Measurements from ENCODE around the gene IL22RA2. TPM values are rescaled to one million over a fixed set of nuclear protein-coding genes. Genes with fewer than 3 reads are reported as not detected.

IL22RA2 gene
- total and polyA plus RNA-seq, 2 experiments from 2014 or later, result not detected

DNA sequence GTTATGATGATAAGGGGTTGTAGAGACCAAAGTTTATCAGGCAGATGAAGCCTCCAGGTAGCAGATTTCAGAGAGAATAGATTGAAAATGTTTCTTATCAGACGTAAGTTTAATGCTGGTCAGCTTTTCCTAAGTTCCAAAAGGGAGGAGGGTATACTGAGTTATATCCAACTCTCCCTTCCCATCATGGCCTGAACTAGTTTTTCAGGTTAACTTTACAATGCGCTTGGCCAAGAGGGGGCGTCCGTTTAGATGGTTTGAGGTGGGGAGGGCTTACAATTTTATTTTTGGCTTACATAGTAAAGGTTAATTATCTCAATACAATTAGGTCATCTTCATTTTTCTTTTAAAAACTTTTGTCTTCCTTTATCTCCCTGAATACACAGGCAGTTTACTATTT lies 19.4 kb upstream of the IL22RA2 start:
- H3K9me2 ChIP-seq (ENCODE audit: insufficient read depth), result no peaks in the 10 kb centered on the region
- no peak overlapping the region for H2AFZ ChIP-seq
- no peak overlapping the region for H3K9ac ChIP-seq
- DNase-seq, result no peak
- H3K4me1 ChIP-seq (ENCODE audit: insufficient read depth), result no peaks in the 10 kb centered on the region
- no peak overlapping the region for H3K4me3 ChIP-seq
- H3K36me3 ChIP-seq (ENCODE audit: low read depth), result peaks cover 8% of the 10 kb centered on the region
- no peaks in the 10 kb centered on the region for H3K27me3 ChIP-seq (replicated peaks; ENCODE audit: insufficient read depth)
- TF ChIP-seq EZH2phosphoT487 (IDR thresholded peaks at IDR 0.05; ENCODE audit: insufficient read depth, low read depth), result no peak
- TF ChIP-seq EZH2 (IDR thresholded peaks at IDR 0.05; ENCODE audit: insufficient read depth, poor library complexity, severe bottlenecking), result no peak
- in situ Hi-C loops (cut with MboI), result no loop called here
- no peaks in the 10 kb centered on the region for H3F3A ChIP-seq (ENCODE audit: insufficient read depth)
- H3K27ac ChIP-seq, result no peak overlapping the region
- H3K4me2 ChIP-seq (ENCODE audit: unreplicated experiment), result no peak overlapping the region
- 58 to 61% methylated on average over 4 of the region's 4 CpGs for WGBS, 2 experiments (ENCODE audit: low coverage in 1 of 2, low lambda C conversion rate in 2 of 2, missing lambda C conversion rate in 2 of 2)
- H4K20me1 ChIP-seq (ENCODE audit: insufficient read depth), result no peaks in the 10 kb centered on the region
- peaks cover 3% of the 10 kb centered on the region for H3K9me3 ChIP-seq (ENCODE audit: low read depth)
- H3K79me2 ChIP-seq (ENCODE audit: insufficient read depth), result no peaks in the 10 kb centered on the region

DNA sequence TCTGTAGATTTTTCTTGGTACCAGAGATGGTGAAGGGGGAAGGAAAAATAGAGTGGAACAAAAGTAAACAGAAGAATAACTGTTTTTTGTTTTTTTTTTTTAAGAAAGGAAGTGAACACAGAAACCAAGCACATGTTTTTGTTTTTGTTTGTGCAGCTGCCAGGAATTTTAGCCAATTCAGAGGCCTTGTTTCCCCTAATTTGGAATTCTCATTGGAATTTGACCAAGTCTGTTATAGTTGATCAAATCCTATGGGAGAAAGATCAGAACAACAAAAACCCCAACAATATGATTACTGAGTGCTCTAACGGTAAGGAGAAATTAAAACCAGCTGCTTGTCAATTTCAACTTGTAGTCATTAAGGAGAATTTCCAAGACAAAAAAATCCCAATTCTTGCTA lies 18.2 kb upstream of the IL22RA2 start:
- no peak for TF ChIP-seq EZH2 (IDR thresholded peaks at IDR 0.05; ENCODE audit: insufficient read depth, poor library complexity, severe bottlenecking)
- TF ChIP-seq EZH2phosphoT487 (IDR thresholded peaks at IDR 0.05; ENCODE audit: insufficient read depth, low read depth), result no peak
- Histone ChIP-seq H3K4me3 (no peak overlapping the region), H3K4me1 (ENCODE audit: insufficient read depth) (no peaks in the 10 kb centered on the region), H3K9me3 (ENCODE audit: low read depth) (peaks cover 3% of the 10 kb centered on the region), H3K9me2 (ENCODE audit: insufficient read depth) (no peaks in the 10 kb centered on the region), H3K27ac (no peak overlapping the region), H3K9ac (no peak overlapping the region), H3K79me2 (ENCODE audit: insufficient read depth) (no peaks in the 10 kb centered on the region), H3F3A (ENCODE audit: insufficient read depth) (no peaks in the 10 kb centered on the region), H2AFZ (no peak overlapping the region), H3K4me2 (ENCODE audit: unreplicated experiment) (no peak overlapping the region), H3K27me3 (replicated peaks; ENCODE audit: insufficient read depth) (no peaks in the 10 kb centered on the region), H3K36me3 (ENCODE audit: low read depth) (no peaks in the 10 kb centered on the region), H4K20me1 (ENCODE audit: insufficient read depth) (no peaks in the 10 kb centered on the region)
- no peak for DNase-seq
- in situ Hi-C loops (cut with MboI), result no loop called here
- 5 to 10% methylated on average over 1 of the region's 1 CpG for WGBS, 2 experiments (ENCODE audit: low coverage in 1 of 2, low lambda C conversion rate in 2 of 2, missing lambda C conversion rate in 2 of 2)

DNA sequence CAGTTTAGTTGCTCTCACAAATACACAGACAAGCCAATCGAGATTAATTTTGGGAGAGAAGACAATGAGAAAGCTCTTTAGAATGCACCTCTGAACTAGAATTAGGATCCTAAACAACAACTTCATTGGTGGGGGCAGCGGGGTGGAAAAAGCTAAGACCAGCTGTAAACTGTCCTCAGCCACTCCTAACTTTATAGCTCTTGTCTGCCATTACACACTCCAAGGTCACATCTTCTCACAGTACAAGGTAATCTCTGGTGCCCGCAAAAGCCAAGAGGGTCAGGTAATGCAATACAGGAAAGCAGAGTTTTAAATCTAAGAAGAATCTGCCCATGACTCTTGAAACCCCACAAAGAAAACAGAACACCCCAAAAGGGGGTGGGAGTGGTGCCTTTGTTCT lies 17.8 kb upstream of the IL22RA2 start:
- H3K4me3 ChIP-seq, result no peak overlapping the region
- no peaks in the 10 kb centered on the region for H4K20me1 ChIP-seq (ENCODE audit: insufficient read depth)
- no peak for DNase-seq
- no peak for TF ChIP-seq EZH2 (IDR thresholded peaks at IDR 0.05; ENCODE audit: insufficient read depth, poor library complexity, severe bottlenecking)
- TF ChIP-seq EZH2phosphoT487 (IDR thresholded peaks at IDR 0.05; ENCODE audit: insufficient read depth, low read depth), result no peak
- in situ Hi-C loops (cut with MboI), result no loop called here
- no peaks in the 10 kb centered on the region for H3K4me1 ChIP-seq (ENCODE audit: insufficient read depth)
- no peaks in the 10 kb centered on the region for H3K27me3 ChIP-seq (replicated peaks; ENCODE audit: insufficient read depth)
- H3K9me3 ChIP-seq (ENCODE audit: low read depth), result peaks cover 3% of the 10 kb centered on the region
- H3K27ac ChIP-seq, result no peak overlapping the region
- H3K9ac ChIP-seq, result no peak overlapping the region
- H3K9me2 ChIP-seq (ENCODE audit: insufficient read depth), result no peaks in the 10 kb centered on the region
- H3K36me3 ChIP-seq (ENCODE audit: low read depth), result no peaks in the 10 kb centered on the region
- no peak overlapping the region for H2AFZ ChIP-seq
- 48 to 61% methylated on average over 3 of the region's 3 CpGs for WGBS, 2 experiments (ENCODE audit: low coverage in 1 of 2, low lambda C conversion rate in 2 of 2, missing lambda C conversion rate in 2 of 2)
- H3K79me2 ChIP-seq (ENCODE audit: insufficient read depth), result no peaks in the 10 kb centered on the region
- no peaks in the 10 kb centered on the region for H3F3A ChIP-seq (ENCODE audit: insufficient read depth)
- no peak overlapping the region for H3K4me2 ChIP-seq (ENCODE audit: unreplicated experiment)

DNA sequence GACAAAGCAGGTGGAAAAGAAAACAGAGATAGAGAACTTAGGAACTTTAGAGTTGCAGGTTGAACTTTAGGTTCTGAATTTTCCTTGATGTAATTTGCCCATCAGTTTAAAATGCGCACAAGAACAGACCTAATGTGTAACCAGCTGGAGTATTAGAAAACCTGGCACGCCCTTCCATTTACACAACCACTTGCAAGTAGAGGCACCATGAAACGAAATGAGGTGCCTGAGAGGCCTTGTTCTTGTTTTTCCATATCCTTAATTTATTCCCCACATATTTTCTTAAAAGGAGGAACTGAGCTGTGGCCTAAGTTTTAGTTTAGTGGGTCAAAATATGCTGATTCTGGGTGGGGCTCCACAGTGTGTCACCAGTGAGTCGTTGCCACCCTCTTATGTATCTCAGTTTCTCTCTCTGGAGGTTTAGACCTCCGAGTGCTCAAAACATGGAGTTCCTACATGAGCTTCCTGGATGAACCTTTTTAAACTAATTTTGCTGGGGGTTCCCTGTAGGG lies 17.2 kb upstream of the IL22RA2 start:
- H3K4me3 ChIP-seq, result no peak overlapping the region
- H3K9me3 ChIP-seq (ENCODE audit: low read depth), result peaks cover 3% of the 10 kb centered on the region
- H3K27ac ChIP-seq, result no peak overlapping the region
- H3K36me3 ChIP-seq (ENCODE audit: low read depth), result no peaks in the 10 kb centered on the region
- in situ Hi-C loops (cut with MboI), result no loop called here
- H4K20me1 ChIP-seq (ENCODE audit: insufficient read depth), result no peaks in the 10 kb centered on the region
- no peaks in the 10 kb centered on the region for H3K4me1 ChIP-seq (ENCODE audit: insufficient read depth)
- no peaks in the 10 kb centered on the region for H3K79me2 ChIP-seq (ENCODE audit: insufficient read depth)
- H3K9ac ChIP-seq, result no peak overlapping the region
- no peak for DNase-seq
- H3K4me2 ChIP-seq (ENCODE audit: unreplicated experiment), result no peak overlapping the region
- H3K27me3 ChIP-seq (replicated peaks; ENCODE audit: insufficient read depth), result no peaks in the 10 kb centered on the region
- no peaks in the 10 kb centered on the region for H3F3A ChIP-seq (ENCODE audit: insufficient read depth)
- TF ChIP-seq EZH2 (IDR thresholded peaks at IDR 0.05; ENCODE audit: insufficient read depth, poor library complexity, severe bottlenecking), result no peak
- TF ChIP-seq EZH2phosphoT487 (IDR thresholded peaks at IDR 0.05; ENCODE audit: insufficient read depth, low read depth), result no peak
- no peak overlapping the region for H2AFZ ChIP-seq
- 51 to 54% methylated on average over 5 of the region's 5 CpGs for WGBS, 2 experiments (ENCODE audit: low coverage in 1 of 2, low lambda C conversion rate in 2 of 2, missing lambda C conversion rate in 2 of 2)
- H3K9me2 ChIP-seq (ENCODE audit: insufficient read depth), result no peaks in the 10 kb centered on the region

DNA sequence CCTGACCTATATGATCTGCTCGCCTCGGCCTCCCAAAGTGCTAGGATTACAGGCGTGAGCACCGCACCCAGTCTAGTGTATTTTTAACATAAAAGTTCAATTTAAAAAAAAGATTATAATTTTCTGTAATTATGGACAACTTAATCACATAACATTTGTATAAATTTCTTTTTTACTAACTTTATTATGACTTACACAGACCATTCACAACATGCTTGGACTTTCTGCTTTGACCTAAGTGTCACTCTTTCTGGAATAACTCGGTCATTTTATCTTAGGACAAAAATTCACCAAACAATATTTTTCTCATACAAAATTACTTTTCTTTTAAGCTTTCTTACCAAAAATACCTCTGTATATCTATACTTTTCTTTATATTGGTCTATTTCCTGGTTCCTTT lies 15.4 kb upstream of the IL22RA2 start:
- Histone ChIP-seq H3K27me3 (replicated peaks; ENCODE audit: insufficient read depth) (no peaks in the 10 kb centered on the region), H3K4me1 (ENCODE audit: insufficient read depth) (no peaks in the 10 kb centered on the region), H4K20me1 (ENCODE audit: insufficient read depth) (no peaks in the 10 kb centered on the region), H3K36me3 (ENCODE audit: low read depth) (no peaks in the 10 kb centered on the region), H3K27ac (no peak overlapping the region), H3K9me2 (ENCODE audit: insufficient read depth) (no peaks in the 10 kb centered on the region), H3K9ac (no peak overlapping the region), H3K4me2 (ENCODE audit: unreplicated experiment) (no peak overlapping the region), H2AFZ (no peak overlapping the region), H3K9me3 (ENCODE audit: low read depth) (peaks cover 3% of the 10 kb centered on the region), H3F3A (ENCODE audit: insufficient read depth) (no peaks in the 10 kb centered on the region), H3K4me3 (no peak overlapping the region), H3K79me2 (ENCODE audit: insufficient read depth) (no peaks in the 10 kb centered on the region)
- in situ Hi-C loops (cut with MboI), result no loop called here
- 42 to 61% methylated on average over 5 of the region's 5 CpGs for WGBS, 2 experiments (ENCODE audit: low coverage in 1 of 2, low lambda C conversion rate in 2 of 2, missing lambda C conversion rate in 2 of 2)
- TF ChIP-seq EZH2phosphoT487 (IDR thresholded peaks at IDR 0.05; ENCODE audit: insufficient read depth, low read depth) (no peak), EZH2 (IDR thresholded peaks at IDR 0.05; ENCODE audit: insufficient read depth, poor library complexity, severe bottlenecking) (no peak)
- DNase-seq, result no peak
